Stomach (tissue), 4 donors: Measurements from ENCODE around the gene RASAL3.

Experiments used
- CTCF ChIP-seq, 7 experiments: fragments of 450-650 bp in 4 of 7; fragments of 200-600 bp in 3 of 7; sonication (generic) in 3 of 7; IDR thresholded peaks; one replicate each; pipeline ENCODE4 v1.5.1; 2016 to 2019; ENCODE audit warnings: antibody characterized with exemption in 7 of 7, control low read depth in 2 of 7, mild to moderate bottlenecking in 1 of 7
- POLR2A ChIP-seq, 4 donors: fragments of 450-650 bp; IDR thresholded peaks; one replicate each; pipeline ENCODE4 v1.6.1; 2016; ENCODE audit warnings: antibody characterized with exemption in 4 of 4, control low read depth in 2 of 4, mild to moderate bottlenecking in 1 of 4, moderate library complexity in 1 of 4
- POLR2AphosphoS5 ChIP-seq, 3 donors: sonication (generic); formaldehyde crosslinking; IDR thresholded peaks; one replicate each; pipeline ENCODE4 v1.6.1; 2016; ENCODE audit warnings: antibody characterized with exemption in 3 of 3

- TF ChIP-seq POLR2A (IDR thresholded peaks at IDR 0.05) (no peak), CTCF (IDR thresholded peaks at IDR 0.05) (no peak), POLR2AphosphoS5 (IDR thresholded peaks at IDR 0.05) (no peak)
These were observed 41.2 kb downstream of the RASAL3 start for GRCh38 chr19:15423130-15423529.
